GM12875 (cell line): Measurements from ENCODE around the gene DTNBP1.

Experiments used
- H3K4me3 ChIP-seq: one replicate; pipeline ENCODE4 v1.5.1; 2011; ENCODE audit warnings: low read depth, low read length, control low read depth
- CTCF ChIP-seq: IDR thresholded peaks from 2 replicates; pipeline ENCODE4 v1.5.1; 2011; ENCODE audit warnings: low read depth, mild to moderate bottlenecking, control low read depth, inconsistent platforms, low read length, moderate library complexity, borderline replicate concordance; ENCODE audit not compliant: insufficient read depth

The DTNBP1 gene

DNA sequence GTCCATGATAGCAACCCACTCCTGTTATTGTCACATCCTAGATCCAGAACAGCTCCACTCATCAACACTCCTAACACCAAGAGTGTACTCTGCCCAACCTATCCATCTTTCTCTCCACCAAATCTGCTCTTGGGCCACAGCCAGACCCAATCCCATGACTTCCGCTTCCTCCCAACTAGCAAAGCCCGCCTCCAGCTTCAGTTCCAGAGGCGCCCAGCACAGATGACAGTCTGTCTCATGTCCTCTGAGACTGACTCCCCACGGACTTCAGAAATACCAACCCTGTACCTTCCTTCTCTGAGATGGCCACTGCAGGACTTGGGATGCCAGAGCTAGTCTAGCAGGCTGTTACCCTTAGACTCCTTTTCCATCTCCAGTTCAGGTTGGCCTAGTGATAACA, 48.6 kb downstream of the DTNBP1 start:
- TF ChIP-seq CTCF: no peak
- H3K4me3 ChIP-seq: no peak overlapping the region

DNA sequence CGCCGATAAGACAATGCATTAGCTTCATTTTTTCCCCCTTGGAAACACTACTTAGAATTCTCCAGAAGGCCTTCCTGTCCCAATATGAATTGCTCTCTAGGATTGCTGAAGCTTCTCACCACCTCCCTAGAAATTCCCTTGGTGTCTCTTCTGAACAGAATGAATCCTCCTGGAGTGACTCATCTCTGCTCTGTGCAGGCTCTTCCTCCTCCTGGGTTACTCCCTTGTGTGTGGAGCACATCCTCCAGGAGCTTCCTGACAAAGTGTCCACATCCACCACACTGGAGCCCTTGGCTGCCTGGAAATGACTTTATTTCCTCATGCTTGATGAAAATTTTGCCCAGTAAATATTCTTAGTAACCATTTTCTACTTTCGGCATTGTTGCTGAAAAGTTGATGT, 54.4 kb downstream of the DTNBP1 start:
- no peak overlapping the region for H3K4me3 ChIP-seq
- TF ChIP-seq CTCF: no peak

DNA sequence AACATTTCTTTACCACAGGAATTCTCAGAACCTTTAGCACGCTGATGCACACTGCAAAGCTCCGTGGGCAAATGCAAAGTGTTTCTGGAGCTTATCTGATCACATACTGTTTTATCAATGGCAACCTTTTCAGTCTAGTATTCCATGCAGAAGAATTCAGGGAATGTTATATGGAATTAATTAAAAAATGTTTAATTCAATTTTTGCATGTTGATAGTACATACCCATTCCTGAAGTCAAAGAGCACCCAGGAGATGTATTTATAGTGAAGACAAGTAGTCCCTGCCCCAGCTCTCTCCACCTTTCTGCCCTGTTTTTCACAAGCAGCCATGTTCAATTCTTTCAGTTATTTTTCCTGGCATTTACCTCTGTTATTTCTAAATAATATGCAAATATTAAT, 55.2 kb downstream of the DTNBP1 start:
- H3K4me3 ChIP-seq: no peak overlapping the region
- TF ChIP-seq CTCF: no peak

DNA sequence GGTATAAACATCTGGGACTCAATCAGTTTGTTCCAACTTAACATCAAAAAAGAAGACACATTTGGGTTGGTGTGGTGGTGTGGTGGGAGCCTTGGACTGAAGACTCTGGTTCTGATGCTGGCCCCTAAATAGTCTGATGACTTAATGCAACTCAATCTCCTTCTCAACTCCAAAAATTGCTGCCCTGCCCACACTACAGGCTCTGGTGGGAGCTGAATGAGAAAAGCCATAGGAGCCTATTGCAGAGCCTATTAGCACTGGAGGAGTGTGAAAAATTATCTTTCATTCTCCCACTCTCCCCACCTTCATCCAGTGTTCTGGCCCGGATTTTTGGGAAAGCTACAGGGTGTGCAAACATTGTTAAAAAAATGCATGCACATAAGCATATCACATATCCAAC, 56.5 kb downstream of the DTNBP1 start:
- no peak for TF ChIP-seq CTCF
- no peak overlapping the region for H3K4me3 ChIP-seq

GRCh38 chr6:15604843-15605242, 58.0 kb downstream of the DTNBP1 start:
- TF ChIP-seq CTCF: no peak
- no peak overlapping the region for H3K4me3 ChIP-seq

DNA sequence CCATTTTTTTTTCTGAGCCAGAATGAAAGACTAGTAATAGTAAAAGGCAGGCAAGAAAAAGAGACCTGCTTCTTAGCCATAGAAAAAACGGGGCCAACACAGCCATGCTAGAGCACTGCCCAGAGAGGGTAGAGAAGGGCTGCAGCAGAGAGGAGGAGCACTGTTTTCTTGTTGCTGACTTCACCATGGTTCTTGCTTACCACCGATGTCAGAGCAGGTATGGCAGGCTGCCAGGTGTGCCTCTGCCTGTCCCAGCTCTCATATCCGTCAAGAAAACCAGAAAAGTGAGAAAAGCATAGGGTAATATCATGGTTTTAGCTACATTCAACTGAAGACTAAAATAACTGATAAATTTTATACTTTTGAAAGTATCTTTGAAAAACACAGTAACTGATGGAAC, 60.7 kb downstream of the DTNBP1 start:
- H3K4me3 ChIP-seq: no peak overlapping the region
- no peak for TF ChIP-seq CTCF

- no peak for TF ChIP-seq CTCF
- no peak overlapping the region for H3K4me3 ChIP-seq
Measured at GRCh38 chr6:15598273-15598798, 64.5 kb downstream of the DTNBP1 start.
